NOMO-1 (cell line): ENCODE results near the gene C1orf226.

Experiments used
- DNase-seq, 2 experiments: peaks; one replicate each; lab custom pipeline; 2025; ENCODE audit not compliant: unreplicated experiment in 2 of 2; lab: John Stamatoyannopoulos, UW

Gene C1orf226

DNA sequence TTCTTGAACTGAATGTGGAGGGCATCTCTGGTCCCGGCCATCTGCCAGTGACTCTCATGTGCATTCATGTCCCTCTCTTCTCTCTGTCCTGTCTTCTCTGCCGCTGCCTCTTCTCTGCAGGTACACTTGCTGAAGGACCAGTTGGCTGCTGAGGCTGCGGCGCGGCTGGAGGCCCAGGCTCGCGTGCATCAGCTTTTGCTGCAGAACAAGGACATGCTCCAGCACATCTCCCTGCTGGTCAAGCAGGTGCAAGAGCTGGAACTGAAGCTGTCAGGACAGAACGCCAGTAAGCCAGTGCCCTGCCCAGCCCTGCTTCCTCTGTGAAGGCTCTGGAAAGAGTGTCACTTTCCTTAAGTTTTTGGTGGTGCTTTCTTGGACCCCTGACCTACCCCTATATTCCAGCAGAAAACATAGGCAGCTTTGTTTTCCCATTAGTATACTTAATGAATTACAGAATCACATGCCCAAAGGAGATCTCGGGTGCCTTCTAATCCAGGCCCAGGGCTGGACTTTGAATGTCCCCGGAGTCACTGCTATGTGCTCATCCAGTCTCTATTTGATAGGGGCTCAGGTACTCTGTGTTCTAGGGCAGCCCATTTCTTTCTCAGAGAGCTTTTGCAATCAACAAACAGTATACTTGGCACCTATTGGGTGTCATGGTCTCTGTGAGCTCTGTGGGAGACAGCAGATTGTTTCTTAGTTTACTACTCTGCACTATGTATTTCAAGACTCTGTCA, 16.1 kb upstream of the C1orf226 start:
- no peak for DNase-seq

GRCh38 chr1:162366149-162366548, 15.4 kb upstream of the C1orf226 start:
- DNase-seq: no peak

DNA sequence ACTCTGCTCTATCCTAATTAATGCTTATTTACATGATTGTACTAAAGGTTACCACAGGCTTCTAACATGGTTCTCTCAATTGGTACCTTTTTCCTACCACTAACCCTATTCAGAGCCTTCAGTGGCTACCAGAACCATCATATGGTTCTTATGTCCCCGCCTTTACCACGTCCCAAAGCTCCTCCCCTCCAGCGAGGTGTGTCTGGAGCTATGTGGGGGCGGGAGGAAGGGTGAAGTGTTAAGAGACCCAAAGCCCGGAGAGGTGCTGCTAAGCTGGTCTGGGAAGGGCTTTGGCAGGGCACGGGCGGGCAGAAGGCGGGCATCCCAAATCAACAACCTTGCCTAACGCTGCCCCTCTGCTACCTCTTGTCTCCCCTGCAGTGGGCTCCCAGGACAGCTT, 14.9 kb upstream of the C1orf226 start:
- DNase-seq: no peak

DNA sequence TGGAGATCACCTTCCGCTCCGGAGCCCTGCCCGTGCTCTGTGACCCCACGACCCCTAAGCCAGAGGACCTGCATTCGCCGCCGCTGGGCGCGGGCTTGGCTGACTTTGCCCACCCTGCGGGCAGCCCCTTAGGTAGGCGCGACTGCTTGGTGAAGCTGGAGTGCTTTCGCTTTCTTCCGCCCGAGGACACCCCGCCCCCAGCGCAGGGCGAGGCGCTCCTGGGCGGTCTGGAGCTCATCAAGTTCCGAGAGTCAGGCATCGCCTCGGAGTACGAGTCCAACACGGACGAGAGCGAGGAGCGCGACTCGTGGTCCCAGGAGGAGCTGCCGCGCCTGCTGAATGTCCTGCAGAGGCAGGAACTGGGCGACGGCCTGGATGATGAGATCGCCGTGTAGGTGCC, 14.5 kb upstream of the C1orf226 start:
- DNase-seq: no peak

DNA sequence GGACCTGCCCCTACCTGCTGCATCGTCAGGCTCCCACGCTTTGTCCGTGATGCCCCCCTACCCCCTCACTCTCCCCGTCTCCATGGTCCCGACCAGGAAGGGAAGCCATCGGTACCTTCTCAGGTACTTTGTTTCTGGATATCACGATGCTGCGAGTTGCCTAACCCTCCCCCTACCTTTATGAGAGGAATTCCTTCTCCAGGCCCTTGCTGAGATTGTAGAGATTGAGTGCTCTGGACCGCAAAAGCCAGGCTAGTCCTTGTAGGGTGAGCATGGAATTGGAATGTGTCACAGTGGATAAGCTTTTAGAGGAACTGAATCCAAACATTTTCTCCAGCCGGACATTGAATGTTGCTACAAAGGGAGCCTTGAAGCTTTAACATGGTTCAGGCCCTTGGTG, 13.8 kb upstream of the C1orf226 start:
- DNase-seq: no peak

GRCh38 chr1:162368451-162368850, 13.1 kb upstream of the C1orf226 start:
- DNase-seq: no peak

GRCh38 chr1:162369571-162369970, 12.0 kb upstream of the C1orf226 start:
- DNase-seq: no peak

DNA sequence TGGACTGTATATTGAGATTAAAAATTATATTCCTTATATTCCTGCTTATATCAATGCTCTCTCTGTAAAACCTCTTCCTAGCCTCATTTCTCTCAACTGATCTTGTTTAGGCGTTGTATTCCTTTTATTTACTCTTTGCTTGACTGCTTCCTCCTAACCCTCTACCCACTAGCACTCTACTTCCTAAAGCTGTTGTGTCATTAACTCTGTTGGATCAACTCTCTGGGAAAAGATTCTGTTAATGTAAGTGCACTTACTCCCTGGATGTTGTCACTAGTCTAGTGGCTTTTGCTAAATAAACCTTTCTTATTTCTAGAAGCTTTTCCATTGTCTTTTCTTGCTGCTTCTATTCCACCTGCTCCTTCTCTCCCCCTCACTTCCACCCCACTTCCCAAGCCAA, 11.4 kb upstream of the C1orf226 start:
- no peak for DNase-seq

DNA sequence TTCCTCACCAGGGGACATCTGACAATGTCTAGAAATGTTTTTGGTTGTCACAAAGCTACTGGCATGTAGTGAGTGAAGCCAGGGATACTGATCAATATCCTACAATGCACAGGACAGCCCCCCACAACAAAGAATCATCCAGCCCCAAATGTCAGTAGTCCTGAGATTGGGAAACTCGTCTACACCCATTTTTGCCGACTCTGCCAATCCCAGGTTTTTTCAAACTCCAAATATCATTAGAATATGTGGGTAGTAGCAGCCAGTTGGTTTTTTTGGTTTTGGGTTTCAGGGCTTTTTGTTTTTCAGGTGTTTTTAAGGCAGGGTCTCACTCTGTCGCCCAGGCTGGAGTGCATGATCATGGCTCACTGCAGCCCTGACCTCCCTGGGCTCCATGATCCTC, 10.8 kb upstream of the C1orf226 start:
- no peak for DNase-seq

- DNase-seq: no peak
These were observed 9.9 kb upstream of the C1orf226 start for GRCh38 chr1:162371611-162372010.

DNA sequence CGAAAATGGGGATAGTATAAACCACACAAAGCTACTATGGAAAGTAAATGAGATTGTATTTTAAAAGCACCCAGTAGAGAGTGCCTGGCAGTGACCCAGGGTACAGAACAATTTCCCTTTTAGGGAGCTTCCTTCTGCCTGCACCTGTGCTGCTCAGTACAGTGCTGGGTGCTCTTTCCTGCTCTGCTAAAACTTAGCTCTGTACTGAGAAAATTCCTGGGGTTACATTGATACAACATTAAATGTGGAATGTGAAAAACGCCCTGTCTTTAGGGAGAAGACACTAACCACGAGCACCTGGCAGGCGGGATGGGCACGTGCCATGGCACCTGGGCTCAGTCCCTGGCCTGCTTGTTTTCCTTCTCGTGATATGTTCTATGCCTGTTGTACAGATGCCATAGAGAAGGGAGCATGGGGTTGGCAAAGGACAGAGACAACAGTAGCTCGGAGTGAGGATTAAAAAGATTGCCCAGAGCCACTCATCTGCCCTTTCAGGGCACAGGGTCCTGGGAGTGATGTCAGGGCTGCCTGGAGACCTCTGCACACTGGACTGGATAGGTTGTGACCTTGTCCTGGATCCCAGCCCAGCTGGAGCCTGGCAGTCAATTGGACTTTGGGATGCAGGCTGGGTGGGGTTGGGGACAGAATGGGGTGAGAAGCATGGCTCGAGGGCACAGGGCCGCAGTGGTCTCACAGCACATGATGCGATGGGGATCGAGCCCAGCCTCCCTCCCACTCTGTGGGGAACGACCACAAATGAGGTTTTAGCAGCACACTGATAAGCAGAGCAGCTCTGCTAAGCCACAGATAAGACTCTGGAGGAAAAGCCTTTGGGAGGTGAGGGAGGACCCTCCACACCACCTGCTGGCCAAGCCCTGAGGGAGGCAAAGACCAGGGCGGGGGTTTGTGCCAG, 9.1 kb upstream of the C1orf226 start:
- DNase-seq: no peak

- no peak for DNase-seq
These were observed 8.5 kb upstream of the C1orf226 start for GRCh38 chr1:162373072-162373427.

GRCh38 chr1:162373541-162374260, 7.8 kb upstream of the C1orf226 start:
- DNase-seq: no peak

GRCh38 chr1:162374406-162374805, 7.1 kb upstream of the C1orf226 start:
- no peak for DNase-seq

- no peak for DNase-seq
These were observed 6.1 kb upstream of the C1orf226 start for GRCh38 chr1:162375463-162375862.

- DNase-seq: no peak
These were observed 4.8 kb upstream of the C1orf226 start, which contains the start of gene SPATA46 for GRCh38 chr1:162376691-162377090. SPATA46 (minus strand) TSS chr1:162376854; CDS start chr1:162376790, 64 bp downstream.

GRCh38 chr1:162380061-162380846, 1.3 kb upstream of the C1orf226 start:
- DNase-seq: no peak

DNA sequence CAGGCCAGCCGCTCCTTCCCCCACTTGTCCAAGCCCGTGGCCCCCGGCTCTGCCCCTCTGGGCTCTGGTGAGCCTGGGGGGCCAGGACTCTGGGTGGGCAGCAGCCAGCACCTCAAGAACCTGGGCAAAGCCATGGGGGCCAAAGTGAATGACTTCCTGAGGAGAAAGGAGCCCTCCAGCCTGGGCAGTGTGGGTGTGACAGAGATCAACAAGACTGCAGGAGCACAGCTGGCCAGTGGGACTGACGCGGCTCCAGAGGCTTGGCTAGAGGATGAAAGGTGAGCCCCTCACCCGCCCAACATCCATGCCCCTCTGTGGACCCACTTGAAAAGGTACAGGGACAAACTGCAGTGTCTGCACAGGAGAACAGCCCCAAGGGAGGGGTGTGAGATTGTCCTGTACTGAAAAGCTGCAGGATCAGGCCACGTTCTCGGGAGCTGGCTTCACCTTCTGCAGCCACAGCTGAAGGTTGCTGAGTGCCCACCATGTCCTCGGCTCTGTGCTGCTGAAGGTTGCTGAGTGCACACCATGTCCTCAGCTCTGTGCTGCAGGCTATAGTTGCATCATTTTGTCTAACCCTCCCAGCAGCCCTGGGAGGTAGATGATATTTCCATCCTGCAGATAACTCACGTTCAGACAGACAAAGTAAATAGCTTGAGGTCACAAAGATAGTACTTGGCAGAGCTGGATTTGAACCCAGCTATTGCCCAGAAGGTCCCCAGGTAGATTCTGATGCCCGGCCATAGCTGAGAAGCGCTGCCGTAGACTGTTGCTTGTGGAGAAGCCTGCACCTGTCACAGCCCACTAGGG, 618 bp downstream of the C1orf226 start:
- no peak for DNase-seq

GRCh38 chr1:162383091-162383490, 1.6 kb downstream of the C1orf226 start:
- no peak for DNase-seq

DNA sequence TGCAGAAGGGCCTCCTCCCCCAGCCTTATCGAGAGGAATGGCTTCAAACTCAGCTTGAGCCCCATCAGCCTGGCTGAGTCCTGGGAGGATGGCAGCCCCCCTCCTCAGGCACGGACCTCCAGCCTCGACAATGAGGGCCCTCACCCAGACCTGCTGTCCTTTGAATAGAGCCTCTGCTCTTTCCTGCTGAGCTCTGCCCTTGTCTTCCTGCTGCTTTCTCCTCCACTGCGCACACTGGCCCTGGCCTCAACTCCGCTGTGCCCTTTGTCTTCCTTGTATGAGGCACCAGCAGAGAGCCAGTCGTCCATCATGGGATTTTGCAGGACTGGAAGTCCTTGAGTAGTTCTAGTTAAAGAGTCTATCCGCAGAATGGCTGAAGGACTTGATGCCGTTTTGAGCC, 2.0 kb downstream of the C1orf226 start:
- DNase-seq: no peak
